Measurements from ENCODE around the gene PKN1. TPM values are rescaled to one million over a fixed set of nuclear protein-coding genes. Genes with fewer than 3 reads are reported as not detected.
A peak's percentile ranks its signal among the peaks of the same experiment; 100 is the strongest.

The PKN1 gene
- total and polyA plus RNA-seq, 2 of the 13 experiments (the other 11 are each of a cell fraction or from before 2014, with no cell fraction given) = 45.7 to 54.5 TPM

- no peak for TF ChIP-seq FLYWCH1 (CRISPR knock-in tag; IDR thresholded peaks at IDR 0.05)
- TF ChIP-seq RFX1 (IDR thresholded peaks at IDR 0.05) = no peak
- TF ChIP-seq ZNF83 (CRISPR knock-in tag; IDR thresholded peaks at IDR 0.05; ENCODE audit: borderline replicate concordance) = no peak
- TF ChIP-seq ZNF644 (CRISPR knock-in tag; IDR thresholded peaks at IDR 0.05; ENCODE audit: low read depth) = no peak
- TF ChIP-seq ARID3A (IDR thresholded peaks at IDR 0.05; ENCODE audit: low read depth, low read length) = no peak
- TF ChIP-seq ZNF879 (CRISPR knock-in tag; IDR thresholded peaks at IDR 0.05) = no peak
- no peak for TF ChIP-seq ZBTB8A (CRISPR knock-in tag; IDR thresholded peaks at IDR 0.05; ENCODE audit: borderline replicate concordance, low read depth)
- TF ChIP-seq SRSF4 (IDR thresholded peaks at IDR 0.05; ENCODE audit: low read depth, low read length, poor library complexity, severe bottlenecking) = no peak
- TF ChIP-seq ZNF563 (CRISPR knock-in tag; IDR thresholded peaks at IDR 0.05) = no peak
- TF ChIP-seq RAD21 (CRISPR knock-in tag; IDR thresholded peaks at IDR 0.05) = no peak
- no peak for TF ChIP-seq ZC3H13 (CRISPR knock-in tag; IDR thresholded peaks at IDR 0.05)
- no peak for TF ChIP-seq CBX2 (IDR thresholded peaks at IDR 0.05; ENCODE audit: low read depth, low read length)
- TF ChIP-seq CBX2 (CRISPR knock-in tag; IDR thresholded peaks at IDR 0.05; ENCODE audit: low read depth) = no peak
- TF ChIP-seq ZIK1 (CRISPR knock-in tag; IDR thresholded peaks at IDR 0.05; ENCODE audit: borderline replicate concordance, low read depth) = no peak
- no peak for TF ChIP-seq ZNF670 (CRISPR knock-in tag; IDR thresholded peaks at IDR 0.05; ENCODE audit: borderline replicate concordance)
- TF ChIP-seq ZNF510 (CRISPR knock-in tag; IDR thresholded peaks at IDR 0.05; ENCODE audit: low read depth) = no peak
- TF ChIP-seq SNAPC4 (CRISPR knock-in tag; IDR thresholded peaks at IDR 0.05) = no peak
- no peak for TF ChIP-seq ZNF615 (CRISPR knock-in tag; IDR thresholded peaks at IDR 0.05; ENCODE audit: borderline replicate concordance)
- TF ChIP-seq MTERF4 (CRISPR knock-in tag; IDR thresholded peaks at IDR 0.05) = no peak
- no peak for TF ChIP-seq ZNF460 (CRISPR knock-in tag; IDR thresholded peaks at IDR 0.05; ENCODE audit: borderline replicate concordance)
- no peak for TF ChIP-seq ZNF3 (CRISPR knock-in tag; IDR thresholded peaks at IDR 0.05)
- no peak for TF ChIP-seq RFXAP (CRISPR knock-in tag; IDR thresholded peaks at IDR 0.05; ENCODE audit: borderline replicate concordance)
- peak; percentile 94; the same call in 1 of the 2 replicates for TF ChIP-seq ZNF343 (CRISPR knock-in tag; IDR thresholded peaks at IDR 0.05)
- no peak for TF ChIP-seq ZBTB3 (CRISPR knock-in tag; IDR thresholded peaks at IDR 0.05; ENCODE audit: borderline replicate concordance, low read depth)
These were observed 69.4 kb downstream of the PKN1 start (continued) for GRCh38 chr19:14502334-14503092.

Measured in HepG2 (cell line).